GM19452 (cell line): ENCODE measurements around the gene STK4.

Experiments
- ATAC-seq: cut with Tn5 transposase; IDR thresholded peaks from one replicate; pipeline ENCODE4 v1.9.1; 2021; ENCODE audit not compliant: unreplicated experiment

Gene STK4

DNA sequence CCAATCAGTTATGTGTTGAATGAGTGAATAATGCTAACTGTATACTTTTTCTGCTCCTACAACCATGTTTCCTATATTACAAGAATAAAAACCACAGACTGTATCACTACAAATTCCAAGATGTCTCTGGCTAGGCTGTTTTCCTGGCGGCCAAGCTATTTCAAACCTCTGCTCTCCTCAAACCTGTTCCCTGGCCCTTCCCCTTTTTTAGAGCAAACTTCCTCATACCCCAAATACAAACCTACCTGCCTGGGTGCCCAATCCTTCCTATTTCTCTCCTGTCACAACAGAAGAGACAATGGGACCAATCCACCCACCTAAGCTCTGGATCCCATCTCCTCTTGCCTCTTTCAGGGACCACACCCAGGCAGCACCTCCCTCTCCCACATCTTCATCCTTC, 13.6 kb upstream of the STK4 start:
- ATAC-seq, result no peak

GRCh38 chr20:44954211-44954610, 12.1 kb upstream of the STK4 start:
- no peak for ATAC-seq

DNA sequence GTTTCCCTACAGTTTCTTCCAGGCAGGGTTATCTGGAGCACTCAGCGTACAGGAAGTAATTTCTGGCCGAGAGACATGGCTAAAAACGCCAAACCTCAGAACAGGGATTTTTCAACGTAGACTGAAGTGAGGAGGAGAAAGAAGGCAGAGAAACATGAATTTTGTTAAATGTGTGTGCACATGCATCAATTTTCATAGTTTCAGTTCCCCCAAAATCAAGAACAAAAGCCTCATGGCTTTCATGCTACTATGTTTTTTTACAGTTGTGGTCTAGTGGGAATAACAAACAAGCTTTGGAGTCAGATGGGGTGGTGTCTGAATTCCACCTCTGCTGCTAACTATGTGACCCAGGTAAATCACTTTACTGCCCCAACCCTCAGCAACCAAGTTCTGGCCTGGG, 11.0 kb upstream of the STK4 start:
- no peak for ATAC-seq

DNA sequence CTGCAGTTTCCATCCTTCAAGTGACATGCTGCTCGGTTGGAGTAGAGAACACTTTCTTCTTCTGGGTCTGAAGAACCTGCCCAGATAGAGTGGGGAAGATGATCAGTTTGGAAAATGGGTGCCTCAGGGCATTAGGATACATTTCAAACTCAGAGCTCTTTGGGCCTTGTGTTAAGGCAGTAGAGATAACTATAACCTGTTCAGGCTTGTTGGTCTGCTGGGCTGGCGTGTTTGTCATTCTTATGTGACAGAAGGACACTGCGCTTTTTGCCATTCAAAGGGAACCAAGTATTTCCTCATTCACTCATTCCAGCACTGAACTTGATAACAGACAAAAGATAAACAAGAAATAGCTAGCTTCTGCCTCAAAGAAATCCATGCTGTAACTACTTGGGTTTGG, 9.9 kb upstream of the STK4 start:
- no peak for ATAC-seq

- no peak for ATAC-seq
Observed at GRCh38 chr20:44958276-44958675, 8.0 kb upstream of the STK4 start.

- ATAC-seq, result no peak
Observed at GRCh38 chr20:44959082-44959637, 7.2 kb upstream of the STK4 start.

GRCh38 chr20:44959638-44960102, 6.6 kb upstream of the STK4 start:
- no peak for ATAC-seq

GRCh38 chr20:44960103-44960852, 6.0 kb upstream of the STK4 start, which contains the start of gene TOMM34:
TSS of gene TOMM34 (minus strand) at chr20:44960397. CDS start at chr20:44960333, 64 bp downstream.
- ATAC-seq, result peak; percentile 79

DNA sequence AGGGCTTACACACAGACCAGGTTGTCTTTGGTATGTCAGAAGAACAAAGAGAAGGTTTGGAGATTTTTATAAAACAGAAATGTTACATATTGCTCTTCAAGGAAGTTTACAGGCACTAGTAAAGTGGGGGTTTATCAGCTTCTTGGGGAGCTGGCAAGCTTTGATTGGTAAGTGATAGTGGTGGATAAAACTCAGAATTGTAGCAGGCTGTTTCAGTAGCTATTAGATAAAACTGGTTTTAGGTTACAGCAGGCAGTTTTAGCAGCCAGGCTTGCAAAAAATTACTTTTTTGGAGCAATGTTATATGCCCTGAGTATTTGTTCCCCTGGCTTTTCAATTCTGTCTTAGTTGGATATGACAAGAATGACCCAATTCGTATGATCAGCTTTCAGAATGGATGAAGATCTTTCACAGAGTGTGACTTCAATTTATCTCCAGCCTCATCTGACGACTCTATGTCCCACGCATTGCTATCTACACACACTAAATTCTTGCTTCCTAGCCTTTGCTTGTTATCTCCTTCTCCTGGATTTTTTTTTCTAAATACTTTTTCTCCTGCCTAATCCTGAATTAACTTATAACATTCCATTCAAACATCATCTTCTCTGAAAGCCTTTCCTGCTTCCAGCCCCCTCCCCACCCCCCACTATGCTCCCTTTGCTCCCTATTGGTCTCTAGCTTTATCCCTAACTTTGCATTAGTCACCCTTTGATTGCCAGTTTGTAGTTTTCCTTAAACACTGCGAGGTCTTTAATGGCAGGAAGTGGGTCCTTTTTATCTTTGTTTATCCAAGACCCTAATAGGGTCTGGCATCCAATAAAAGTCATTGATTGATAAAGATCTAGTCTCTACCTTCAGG, 5.1 kb upstream of the STK4 start:
- no peak for ATAC-seq

DNA sequence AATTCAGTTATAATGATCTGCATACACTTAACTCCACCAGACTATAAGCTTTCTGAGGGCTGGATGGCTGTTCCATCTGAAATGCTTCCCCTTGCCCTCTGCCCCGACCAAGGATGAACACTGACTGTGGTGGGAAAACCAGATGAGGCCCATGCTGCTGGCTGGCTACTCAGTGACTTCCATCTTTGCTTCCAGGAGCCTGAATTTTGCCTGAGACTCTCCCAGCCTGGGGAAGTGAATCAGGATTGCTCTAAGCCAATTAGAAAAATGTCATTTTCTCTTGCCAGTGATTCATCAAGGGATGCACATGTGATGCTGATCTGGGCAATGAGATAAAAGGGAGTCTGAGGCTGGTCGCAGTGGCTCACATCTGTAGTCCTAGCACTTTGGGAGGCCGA, 4.4 kb upstream of the STK4 start:
- no peak for ATAC-seq

DNA sequence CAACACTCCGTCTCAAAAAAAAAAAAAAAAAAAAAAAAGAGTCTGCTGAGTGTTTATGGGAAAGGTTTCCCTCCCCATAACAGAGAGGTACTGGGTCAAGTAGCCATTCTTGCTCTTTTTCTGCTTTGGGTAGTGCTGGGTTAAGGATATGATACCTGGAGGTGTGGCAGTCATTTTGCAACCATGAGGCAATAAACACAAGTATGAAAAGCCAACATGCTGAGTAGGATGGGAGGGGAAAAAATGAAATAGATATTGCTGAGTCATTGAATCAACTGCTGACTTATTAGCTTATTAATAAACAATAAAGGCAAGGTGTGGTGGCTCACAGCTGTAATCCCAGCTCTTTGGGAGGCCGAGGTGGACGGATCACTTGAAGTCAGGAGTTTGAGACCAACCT, 3.8 kb upstream of the STK4 start:
- ATAC-seq, result no peak

GRCh38 chr20:44963325-44964215, 2.7 kb upstream of the STK4 start:
- no peak for ATAC-seq

DNA sequence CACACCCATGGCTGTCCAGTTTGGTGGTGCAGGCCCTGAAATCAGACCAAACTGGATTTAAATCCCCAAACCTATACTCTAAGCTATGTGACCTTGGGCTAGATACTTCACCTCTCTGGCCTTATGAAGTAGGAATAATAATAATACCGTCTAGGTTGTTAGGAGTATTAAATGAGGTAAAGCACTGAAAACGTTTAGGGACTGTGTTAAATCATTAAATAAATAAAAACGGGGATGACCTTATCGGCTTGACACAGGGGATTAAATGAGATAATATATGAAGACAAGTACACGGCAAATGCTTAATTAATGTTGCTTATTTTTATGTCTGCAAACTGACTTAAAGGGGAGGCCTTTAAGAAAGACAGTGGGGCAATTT, 672 bp upstream of the STK4 start:
- ATAC-seq, result no peak

GRCh38 chr20:44967207-44967807, 995 bp downstream of the STK4 start:
- ATAC-seq, result no peak

DNA sequence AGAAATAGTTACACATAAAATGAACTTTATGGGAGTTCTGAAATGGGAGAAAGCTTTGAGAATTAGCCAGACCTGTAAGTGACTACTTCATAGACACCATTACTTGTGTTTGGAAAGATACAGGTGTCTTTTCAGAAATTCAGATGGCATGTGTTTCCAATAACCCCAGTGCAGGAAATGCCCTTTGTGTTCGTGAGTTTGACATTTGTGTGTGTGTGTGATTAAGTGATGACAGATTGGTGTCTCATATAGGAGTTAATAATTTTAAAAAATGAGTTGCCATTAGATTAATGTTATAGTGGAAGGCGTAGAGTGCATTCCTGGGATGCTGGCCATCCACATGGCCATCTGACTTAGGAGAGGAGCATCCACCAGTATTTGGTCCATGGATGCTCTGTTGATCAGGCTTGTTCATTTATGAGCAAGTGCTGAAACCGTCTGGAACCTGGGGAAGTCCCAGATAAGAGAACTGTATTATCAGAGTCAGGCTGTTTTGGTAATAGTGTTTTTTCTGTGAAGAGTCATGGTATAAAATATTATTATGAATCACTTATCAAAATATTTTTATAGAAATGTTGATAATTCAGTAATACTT, 3.1 kb downstream of the STK4 start:
- no peak for ATAC-seq

DNA sequence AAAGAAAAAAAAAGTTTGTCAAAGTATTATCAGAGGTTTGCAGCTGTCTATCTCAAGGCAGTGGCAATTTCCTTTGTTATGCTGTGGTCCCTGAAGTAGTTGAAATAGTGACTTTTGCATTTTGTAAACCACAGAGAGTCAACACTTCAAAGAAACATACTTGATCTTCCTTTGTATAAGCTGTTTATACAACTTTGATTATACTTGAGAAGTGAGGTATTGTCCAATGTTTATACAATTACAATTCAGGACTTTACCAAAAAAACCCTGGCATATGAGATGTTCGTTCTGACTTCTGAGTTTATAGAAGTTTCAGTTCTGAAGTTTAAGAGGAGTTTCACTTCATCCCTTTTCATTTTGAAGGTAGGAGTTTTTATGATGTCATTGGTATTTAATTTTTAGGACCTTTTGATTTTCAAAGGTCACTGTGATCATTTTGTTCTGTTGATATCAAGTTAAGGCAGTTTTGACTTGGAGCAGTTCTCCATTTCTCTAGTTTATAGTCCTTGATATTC, 4.0 kb downstream of the STK4 start:
- no peak for ATAC-seq

GRCh38 chr20:44973053-44973452, 6.7 kb downstream of the STK4 start:
- no peak for ATAC-seq

- ATAC-seq, result no peak
Observed at GRCh38 chr20:44976698-44977097, 10.4 kb downstream of the STK4 start.

DNA sequence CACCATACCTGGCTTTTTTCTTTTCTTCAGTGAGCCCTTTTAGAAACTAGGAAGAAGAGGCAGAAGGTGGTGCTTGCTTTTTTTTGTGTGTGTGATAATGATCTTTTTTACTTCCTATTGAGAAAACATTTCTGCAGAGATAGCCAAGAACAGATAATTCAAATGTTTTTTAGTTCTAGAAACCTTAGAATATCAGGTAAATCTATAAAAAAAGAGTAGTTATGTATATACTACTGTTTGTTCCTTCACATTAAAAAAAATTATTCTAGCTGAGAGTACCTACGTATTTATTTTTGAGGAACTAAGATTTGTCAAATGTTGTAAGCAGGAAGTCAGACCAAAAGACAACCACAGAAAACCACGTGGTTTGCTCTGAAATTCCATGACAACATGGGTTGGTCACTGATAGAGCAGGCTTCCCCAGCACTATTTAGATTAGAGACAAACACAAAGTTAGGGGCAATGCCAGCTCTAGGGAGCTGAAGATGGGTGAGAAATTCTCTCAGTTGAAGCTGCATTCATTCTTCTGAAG, 12.8 kb downstream of the STK4 start:
- ATAC-seq, result no peak
